ENCODE results near the gene SBF1. TPM values are rescaled to one million over a fixed set of nuclear protein-coding genes. Genes with fewer than 3 reads are reported as not detected.

SBF1 gene
- total and polyA plus RNA-seq, 2 of the 13 experiments (the other 11 are each of a cell fraction or from before 2014, with no cell fraction given), result 31.7 to 40.9 TPM

GRCh38 chr22:50481045-50481439 lies 6.2 kb upstream of the SBF1 start (continued):
- TF ChIP-seq, protein P1, sequence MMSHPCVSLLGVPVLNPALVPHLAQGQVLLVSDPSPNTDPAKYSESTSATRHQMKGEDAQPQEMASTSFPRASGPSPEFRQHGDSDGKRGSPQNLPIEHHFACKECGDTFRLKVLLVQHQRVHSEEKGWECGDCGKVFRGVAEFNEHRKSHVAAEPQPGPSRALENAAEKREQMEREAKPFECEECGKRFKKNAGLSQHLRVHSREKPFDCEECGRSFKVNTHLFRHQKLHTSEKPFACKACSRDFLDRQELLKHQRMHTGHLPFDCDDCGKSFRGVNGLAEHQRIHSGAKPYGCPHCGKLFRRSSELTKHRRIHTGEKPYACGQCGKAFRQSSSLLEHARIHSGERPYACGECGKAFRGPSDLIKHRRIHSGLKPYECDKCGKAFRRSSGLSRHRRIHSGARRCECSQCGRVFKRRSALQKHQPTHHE (CRISPR knock-in tag; IDR thresholded peaks at IDR 0.05; ENCODE audit: borderline replicate concordance), result no peak
- TF ChIP-seq, protein P2, sequence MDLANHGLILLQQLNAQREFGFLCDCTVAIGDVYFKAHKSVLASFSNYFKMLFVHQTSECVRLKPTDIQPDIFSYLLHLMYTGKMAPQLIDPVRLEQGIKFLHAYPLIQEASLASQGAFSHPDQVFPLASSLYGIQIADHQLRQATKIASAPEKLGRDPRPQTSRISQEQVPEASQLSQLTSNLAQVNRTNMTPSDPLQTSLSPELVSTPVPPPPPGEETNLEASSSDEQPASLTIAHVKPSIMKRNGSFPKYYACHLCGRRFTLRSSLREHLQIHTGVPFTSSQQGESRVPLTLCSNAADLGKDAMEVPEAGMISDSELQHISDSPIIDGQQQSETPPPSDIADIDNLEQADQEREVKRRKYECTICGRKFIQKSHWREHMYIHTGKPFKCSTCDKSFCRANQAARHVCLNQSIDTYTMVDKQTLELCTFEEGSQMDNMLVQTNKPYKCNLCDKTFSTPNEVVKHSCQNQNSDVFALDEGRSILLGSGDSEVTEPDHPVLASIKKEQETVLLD (CRISPR knock-in tag; IDR thresholded peaks at IDR 0.05; ENCODE audit: low read depth), result no peak
- TF ChIP-seq ZNF501 (CRISPR knock-in tag; IDR thresholded peaks at IDR 0.05), result peak; percentile 20; the same call in 1 of the 2 replicates
- peak; percentile 72; the same call in 1 of the 2 replicates for TF ChIP-seq CSRNP1 (CRISPR knock-in tag; IDR thresholded peaks at IDR 0.05)
- TF ChIP-seq, protein P3, sequence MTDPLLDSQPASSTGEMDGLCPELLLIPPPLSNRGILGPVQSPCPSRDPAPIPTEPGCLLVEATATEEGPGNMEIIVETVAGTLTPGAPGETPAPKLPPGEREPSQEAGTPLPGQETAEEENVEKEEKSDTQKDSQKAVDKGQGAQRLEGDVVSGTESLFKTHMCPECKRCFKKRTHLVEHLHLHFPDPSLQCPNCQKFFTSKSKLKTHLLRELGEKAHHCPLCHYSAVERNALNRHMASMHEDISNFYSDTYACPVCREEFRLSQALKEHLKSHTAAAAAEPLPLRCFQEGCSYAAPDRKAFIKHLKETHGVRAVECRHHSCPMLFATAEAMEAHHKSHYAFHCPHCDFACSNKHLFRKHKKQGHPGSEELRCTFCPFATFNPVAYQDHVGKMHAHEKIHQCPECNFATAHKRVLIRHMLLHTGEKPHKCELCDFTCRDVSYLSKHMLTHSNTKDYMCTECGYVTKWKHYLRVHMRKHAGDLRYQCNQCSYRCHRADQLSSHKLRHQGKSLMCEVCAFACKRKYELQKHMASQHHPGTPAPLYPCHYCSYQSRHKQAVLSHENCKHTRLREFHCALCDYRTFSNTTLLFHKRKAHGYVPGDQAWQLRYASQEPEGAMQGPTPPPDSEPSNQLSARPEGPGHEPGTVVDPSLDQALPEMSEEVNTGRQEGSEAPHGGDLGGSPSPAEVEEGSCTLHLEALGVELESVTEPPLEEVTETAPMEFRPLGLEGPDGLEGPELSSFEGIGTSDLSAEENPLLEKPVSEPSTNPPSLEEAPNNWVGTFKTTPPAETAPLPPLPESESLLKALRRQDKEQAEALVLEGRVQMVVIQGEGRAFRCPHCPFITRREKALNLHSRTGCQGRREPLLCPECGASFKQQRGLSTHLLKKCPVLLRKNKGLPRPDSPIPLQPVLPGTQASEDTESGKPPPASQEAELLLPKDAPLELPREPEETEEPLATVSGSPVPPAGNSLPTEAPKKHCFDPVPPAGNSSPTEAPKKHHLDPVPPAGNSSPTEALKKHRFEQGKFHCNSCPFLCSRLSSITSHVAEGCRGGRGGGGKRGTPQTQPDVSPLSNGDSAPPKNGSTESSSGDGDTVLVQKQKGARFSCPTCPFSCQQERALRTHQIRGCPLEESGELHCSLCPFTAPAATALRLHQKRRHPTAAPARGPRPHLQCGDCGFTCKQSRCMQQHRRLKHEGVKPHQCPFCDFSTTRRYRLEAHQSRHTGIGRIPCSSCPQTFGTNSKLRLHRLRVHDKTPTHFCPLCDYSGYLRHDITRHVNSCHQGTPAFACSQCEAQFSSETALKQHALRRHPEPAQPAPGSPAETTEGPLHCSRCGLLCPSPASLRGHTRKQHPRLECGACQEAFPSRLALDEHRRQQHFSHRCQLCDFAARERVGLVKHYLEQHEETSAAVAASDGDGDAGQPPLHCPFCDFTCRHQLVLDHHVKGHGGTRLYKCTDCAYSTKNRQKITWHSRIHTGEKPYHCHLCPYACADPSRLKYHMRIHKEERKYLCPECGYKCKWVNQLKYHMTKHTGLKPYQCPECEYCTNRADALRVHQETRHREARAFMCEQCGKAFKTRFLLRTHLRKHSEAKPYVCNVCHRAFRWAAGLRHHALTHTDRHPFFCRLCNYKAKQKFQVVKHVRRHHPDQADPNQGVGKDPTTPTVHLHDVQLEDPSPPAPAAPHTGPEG (CRISPR knock-in tag; IDR thresholded peaks at IDR 0.05), result no peak
- TF ChIP-seq, protein P4, sequence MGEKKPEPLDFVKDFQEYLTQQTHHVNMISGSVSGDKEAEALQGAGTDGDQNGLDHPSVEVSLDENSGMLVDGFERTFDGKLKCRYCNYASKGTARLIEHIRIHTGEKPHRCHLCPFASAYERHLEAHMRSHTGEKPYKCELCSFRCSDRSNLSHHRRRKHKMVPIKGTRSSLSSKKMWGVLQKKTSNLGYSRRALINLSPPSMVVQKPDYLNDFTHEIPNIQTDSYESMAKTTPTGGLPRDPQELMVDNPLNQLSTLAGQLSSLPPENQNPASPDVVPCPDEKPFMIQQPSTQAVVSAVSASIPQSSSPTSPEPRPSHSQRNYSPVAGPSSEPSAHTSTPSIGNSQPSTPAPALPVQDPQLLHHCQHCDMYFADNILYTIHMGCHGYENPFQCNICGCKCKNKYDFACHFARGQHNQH (CRISPR knock-in tag; IDR thresholded peaks at IDR 0.05), result no peak
- TF ChIP-seq, protein P5, sequence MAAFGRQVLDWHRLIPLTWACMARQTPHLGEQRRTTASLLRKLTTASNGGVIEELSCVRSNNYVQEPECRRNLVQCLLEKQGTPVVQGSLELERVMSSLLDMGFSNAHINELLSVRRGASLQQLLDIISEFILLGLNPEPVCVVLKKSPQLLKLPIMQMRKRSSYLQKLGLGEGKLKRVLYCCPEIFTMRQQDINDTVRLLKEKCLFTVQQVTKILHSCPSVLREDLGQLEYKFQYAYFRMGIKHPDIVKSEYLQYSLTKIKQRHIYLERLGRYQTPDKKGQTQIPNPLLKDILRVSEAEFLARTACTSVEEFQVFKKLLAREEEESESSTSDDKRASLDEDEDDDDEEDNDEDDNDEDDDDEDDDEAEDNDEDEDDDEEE (CRISPR knock-in tag; IDR thresholded peaks at IDR 0.05), result no peak
- no peak for TF ChIP-seq HMG20B (CRISPR knock-in tag; conservative IDR thresholded peaks at IDR 0.05)
- TF ChIP-seq, protein P6, sequence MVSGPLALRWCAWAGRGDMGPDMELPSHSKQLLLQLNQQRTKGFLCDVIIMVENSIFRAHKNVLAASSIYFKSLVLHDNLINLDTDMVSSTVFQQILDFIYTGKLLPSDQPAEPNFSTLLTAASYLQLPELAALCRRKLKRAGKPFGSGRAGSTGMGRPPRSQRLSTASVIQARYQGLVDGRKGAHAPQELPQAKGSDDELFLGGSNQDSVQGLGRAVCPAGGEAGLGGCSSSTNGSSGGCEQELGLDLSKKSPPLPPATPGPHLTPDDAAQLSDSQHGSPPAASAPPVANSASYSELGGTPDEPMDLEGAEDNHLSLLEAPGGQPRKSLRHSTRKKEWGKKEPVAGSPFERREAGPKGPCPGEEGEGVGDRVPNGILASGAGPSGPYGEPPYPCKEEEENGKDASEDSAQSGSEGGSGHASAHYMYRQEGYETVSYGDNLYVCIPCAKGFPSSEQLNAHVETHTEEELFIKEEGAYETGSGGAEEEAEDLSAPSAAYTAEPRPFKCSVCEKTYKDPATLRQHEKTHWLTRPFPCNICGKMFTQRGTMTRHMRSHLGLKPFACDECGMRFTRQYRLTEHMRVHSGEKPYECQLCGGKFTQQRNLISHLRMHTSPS (CRISPR knock-in tag; IDR thresholded peaks at IDR 0.05; ENCODE audit: low read depth), result no peak
- TF ChIP-seq ZNF567 (CRISPR knock-in tag; IDR thresholded peaks at IDR 0.05; ENCODE audit: borderline replicate concordance), result 0 out of 2 replicates have a peak, but pooled peaks have one; percentile 27
- TF ChIP-seq REPIN1 (CRISPR knock-in tag; IDR thresholded peaks at IDR 0.05; ENCODE audit: borderline replicate concordance, low read depth), result no peak
- TF ChIP-seq FOXO1 (CRISPR knock-in tag; IDR thresholded peaks at IDR 0.05), result no peak
- no peak for TF ChIP-seq DNMT1 (CRISPR knock-in tag; IDR thresholded peaks at IDR 0.05)

Data from HepG2 (cell line).